ENCODE data around the gene CFAP68.

The CFAP68 gene, protein sequence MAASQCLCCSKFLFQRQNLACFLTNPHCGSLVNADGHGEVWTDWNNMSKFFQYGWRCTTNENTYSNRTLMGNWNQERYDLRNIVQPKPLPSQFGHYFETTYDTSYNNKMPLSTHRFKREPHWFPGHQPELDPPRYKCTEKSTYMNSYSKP

DNA sequence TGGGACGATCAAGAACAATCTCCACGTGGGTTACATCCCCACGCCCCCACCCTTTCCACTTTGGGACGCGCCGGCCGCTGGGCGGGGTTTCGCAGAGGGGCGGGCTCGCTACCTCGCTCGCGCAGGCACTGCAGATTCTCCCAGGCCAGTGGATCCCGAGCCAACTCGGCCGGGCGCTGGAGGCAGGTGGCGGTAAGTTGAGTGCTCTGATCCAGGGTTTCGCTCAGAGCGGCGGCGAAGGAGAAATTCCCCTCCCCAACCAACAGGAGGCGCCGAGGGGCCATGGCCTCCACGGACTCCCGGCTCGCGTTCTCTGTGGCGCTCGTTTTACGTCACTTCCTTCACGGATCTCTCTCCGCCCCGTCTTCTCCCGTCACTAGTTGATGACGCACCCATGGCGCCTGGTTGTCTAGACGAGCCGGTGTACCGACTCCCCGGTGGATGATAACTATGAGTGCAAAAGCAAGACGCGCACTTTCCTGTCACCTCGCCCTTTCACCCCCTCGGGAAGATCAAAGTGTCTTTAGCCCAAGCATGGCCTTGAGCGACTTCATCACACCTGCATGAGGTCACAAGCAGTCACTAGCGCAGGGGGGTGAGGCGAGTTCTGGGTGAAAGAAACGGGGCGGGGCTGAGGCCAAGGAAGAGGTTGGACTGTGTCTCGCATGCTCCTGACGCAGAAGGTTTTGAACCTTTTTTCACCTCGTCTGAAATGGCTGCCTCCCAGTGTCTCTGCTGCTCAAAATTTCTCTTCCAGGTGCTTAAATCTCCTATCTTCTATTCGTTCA is at the start of gene CFAP68, which contains the start of gene FDXACB1:
TSS of gene CFAP68 (plus strand) at position 693 of the 788 bp plus-strand sequence. CDS start at position 713, 20 bp downstream.
TSS of gene FDXACB1 (minus strand) at position 317 of the 788 bp plus-strand sequence. CDS start at position 284, 33 bp downstream.
- Histone ChIP-seq H3K4me1 (ENCODE audit: low read depth, poor library complexity, severe bottlenecking) (no peaks in the 10 kb centered on the region), H3K9ac (peak within 1 kb of the TSS; percentile 87), H3K27ac (peak within 1 kb of the TSS; percentile 94), H3K4me3 (IDR thresholded peaks at IDR 0.05; ENCODE audit: insufficient read depth, low read depth, low read length) (no peak within 1 kb of the TSS), H3K79me2 (ENCODE audit: insufficient read depth, low read depth) (no peaks in the 10 kb centered on the region), H2AFZ (ENCODE audit: low read depth) (peak within 1 kb of the TSS; percentile 86), H3K4me2 (peak within 1 kb of the TSS; percentile 100), H4K20me1 (ENCODE audit: insufficient read depth) (no peaks in the 10 kb centered on the region), H3K36me3 (ENCODE audit: insufficient read depth) (no peaks in the 10 kb centered on the region), H3K27me3 (ENCODE audit: insufficient read depth, low read depth) (no peaks in the 10 kb centered on the region)
- TF ChIP-seq, protein P1, sequence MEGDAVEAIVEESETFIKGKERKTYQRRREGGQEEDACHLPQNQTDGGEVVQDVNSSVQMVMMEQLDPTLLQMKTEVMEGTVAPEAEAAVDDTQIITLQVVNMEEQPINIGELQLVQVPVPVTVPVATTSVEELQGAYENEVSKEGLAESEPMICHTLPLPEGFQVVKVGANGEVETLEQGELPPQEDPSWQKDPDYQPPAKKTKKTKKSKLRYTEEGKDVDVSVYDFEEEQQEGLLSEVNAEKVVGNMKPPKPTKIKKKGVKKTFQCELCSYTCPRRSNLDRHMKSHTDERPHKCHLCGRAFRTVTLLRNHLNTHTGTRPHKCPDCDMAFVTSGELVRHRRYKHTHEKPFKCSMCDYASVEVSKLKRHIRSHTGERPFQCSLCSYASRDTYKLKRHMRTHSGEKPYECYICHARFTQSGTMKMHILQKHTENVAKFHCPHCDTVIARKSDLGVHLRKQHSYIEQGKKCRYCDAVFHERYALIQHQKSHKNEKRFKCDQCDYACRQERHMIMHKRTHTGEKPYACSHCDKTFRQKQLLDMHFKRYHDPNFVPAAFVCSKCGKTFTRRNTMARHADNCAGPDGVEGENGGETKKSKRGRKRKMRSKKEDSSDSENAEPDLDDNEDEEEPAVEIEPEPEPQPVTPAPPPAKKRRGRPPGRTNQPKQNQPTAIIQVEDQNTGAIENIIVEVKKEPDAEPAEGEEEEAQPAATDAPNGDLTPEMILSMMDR (conservative IDR thresholded peaks at IDR 0.05; ENCODE audit: low read depth, low read length): peak; percentile 80

DNA sequence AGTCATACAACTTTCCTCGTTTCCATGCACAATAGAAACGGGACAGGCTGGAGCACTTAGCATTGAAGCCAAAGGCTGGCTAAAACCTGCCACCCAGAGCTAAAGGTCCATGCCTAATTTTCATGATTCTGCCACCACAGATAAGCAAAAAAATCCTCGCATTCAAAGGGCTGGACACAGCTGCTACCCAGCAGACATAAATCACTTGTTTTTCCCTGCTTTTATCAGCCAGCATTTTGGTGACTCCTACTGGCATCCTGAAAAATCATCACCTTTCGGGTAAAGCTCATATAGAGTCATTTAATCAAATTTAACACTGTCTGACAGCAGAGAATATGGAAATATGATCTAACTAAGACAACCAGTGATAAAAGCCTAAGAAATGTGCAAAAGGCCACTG is 45.8 kb upstream of the CFAP68 start:
- no peak overlapping the region for H3K9ac ChIP-seq
- H3K36me3 ChIP-seq (ENCODE audit: insufficient read depth): no peaks in the 10 kb centered on the region
- H2AFZ ChIP-seq (ENCODE audit: low read depth): no peak overlapping the region
- H3K79me2 ChIP-seq (ENCODE audit: insufficient read depth, low read depth): no peaks in the 10 kb centered on the region
- TF ChIP-seq, protein P1 (conservative IDR thresholded peaks at IDR 0.05; ENCODE audit: low read depth, low read length): no peak
- no peak overlapping the region for H3K27ac ChIP-seq
- peaks cover 29% of the 10 kb centered on the region for H3K4me1 ChIP-seq (ENCODE audit: low read depth, poor library complexity, severe bottlenecking)
- no peaks in the 10 kb centered on the region for H3K27me3 ChIP-seq (ENCODE audit: insufficient read depth, low read depth)
- no peak overlapping the region for H3K4me2 ChIP-seq
- no peak overlapping the region for H3K4me3 ChIP-seq (IDR thresholded peaks at IDR 0.05; ENCODE audit: insufficient read depth, low read depth, low read length)
- no peaks in the 10 kb centered on the region for H4K20me1 ChIP-seq (ENCODE audit: insufficient read depth)

DNA sequence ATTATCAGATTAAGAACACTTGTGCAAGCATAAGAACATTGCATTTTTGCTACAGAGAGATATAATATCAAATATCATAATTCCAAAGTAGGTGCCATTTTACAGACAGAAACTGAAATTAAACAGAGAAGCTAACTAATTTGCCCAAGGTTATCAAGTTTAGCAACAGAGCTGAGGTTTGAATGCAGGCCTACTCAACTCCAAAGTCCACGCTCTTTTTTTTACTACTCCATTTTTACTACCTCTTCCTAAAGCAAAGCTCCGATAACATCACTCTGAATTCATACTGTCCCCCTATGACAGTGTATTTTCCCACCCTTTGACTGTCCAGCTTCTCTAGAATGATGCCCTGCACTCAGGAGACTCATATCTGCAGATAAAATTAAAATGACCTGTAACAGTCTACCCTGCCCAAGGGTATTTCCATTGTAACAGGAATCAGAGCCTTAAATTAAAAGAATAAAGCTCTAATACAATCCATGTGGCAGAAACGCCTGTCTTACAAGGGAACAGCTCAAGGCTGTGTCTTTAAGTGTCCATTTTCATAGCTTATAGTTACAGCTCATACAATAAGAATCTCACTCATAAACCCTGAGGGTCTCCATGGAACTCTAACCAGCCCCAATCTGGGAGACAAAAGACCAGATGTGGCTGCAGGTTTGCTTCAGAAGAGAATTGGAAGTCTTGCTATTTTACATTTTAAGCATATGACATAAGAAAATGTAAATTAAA is 44.7 kb upstream of the CFAP68 start:
- TF ChIP-seq, protein P1 (conservative IDR thresholded peaks at IDR 0.05; ENCODE audit: low read depth, low read length): no peak
- Histone ChIP-seq H3K79me2 (ENCODE audit: insufficient read depth, low read depth) (no peaks in the 10 kb centered on the region), H4K20me1 (ENCODE audit: insufficient read depth) (no peaks in the 10 kb centered on the region), H3K4me3 (IDR thresholded peaks at IDR 0.05; ENCODE audit: insufficient read depth, low read depth, low read length) (no peak overlapping the region), H3K27ac (no peak overlapping the region), H2AFZ (ENCODE audit: low read depth) (no peak overlapping the region), H3K36me3 (ENCODE audit: insufficient read depth) (no peaks in the 10 kb centered on the region), H3K27me3 (ENCODE audit: insufficient read depth, low read depth) (no peaks in the 10 kb centered on the region), H3K4me1 (ENCODE audit: low read depth, poor library complexity, severe bottlenecking) (peaks cover 21% of the 10 kb centered on the region), H3K9ac (no peak overlapping the region), H3K4me2 (no peak overlapping the region)

DNA sequence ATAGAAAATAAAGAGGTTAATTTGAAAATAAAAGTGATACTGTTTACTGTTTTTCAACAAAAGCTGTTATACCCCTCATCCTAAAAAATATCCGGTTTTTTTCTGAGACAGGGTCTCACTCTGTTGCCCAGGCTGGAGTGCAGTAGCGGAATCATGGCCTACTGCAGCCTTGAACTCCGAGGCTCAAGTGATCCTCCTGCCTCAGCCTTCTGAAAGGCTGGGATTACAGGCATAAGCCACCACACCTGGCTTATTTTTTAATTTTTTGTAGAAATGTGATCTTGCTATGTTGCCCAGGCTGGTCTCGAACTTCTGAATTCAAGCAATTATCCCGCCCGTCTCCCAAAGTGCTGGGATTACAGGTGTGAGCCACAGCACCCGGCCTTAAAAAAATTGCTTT is 43.7 kb upstream of the CFAP68 start:
- H3K4me2 ChIP-seq: no peak overlapping the region
- H3K4me3 ChIP-seq (IDR thresholded peaks at IDR 0.05; ENCODE audit: insufficient read depth, low read depth, low read length): no peak overlapping the region
- H3K36me3 ChIP-seq (ENCODE audit: insufficient read depth): no peaks in the 10 kb centered on the region
- no peaks in the 10 kb centered on the region for H4K20me1 ChIP-seq (ENCODE audit: insufficient read depth)
- H3K9ac ChIP-seq: no peak overlapping the region
- peaks cover 27% of the 10 kb centered on the region for H3K4me1 ChIP-seq (ENCODE audit: low read depth, poor library complexity, severe bottlenecking)
- no peaks in the 10 kb centered on the region for H3K79me2 ChIP-seq (ENCODE audit: insufficient read depth, low read depth)
- no peak overlapping the region for H2AFZ ChIP-seq (ENCODE audit: low read depth)
- no peaks in the 10 kb centered on the region for H3K27me3 ChIP-seq (ENCODE audit: insufficient read depth, low read depth)
- TF ChIP-seq, protein P1 (conservative IDR thresholded peaks at IDR 0.05; ENCODE audit: low read depth, low read length): no peak
- H3K27ac ChIP-seq: no peak overlapping the region
